ENCODE results near the gene COL25A1.

DNA sequence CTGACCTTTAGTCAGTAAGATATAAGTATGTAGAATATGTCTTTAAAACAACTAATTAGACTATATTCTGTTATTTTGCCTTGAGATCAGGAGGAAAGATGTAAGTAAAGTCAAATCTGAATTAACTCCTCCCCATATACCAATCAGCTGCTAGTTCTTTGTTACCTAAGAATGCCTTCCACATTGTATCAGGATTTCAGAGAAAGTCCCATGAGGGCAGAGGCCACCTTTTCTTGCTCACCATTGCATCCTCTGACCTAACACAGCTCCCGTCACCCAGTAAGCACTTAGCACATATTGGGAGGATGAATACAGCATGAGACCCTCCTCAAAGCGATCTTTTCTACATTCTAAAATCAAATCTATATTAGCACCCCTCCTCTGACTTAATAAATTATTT is 87.0 kb downstream of the COL25A1 start:
- TF ChIP-seq, protein P1, sequence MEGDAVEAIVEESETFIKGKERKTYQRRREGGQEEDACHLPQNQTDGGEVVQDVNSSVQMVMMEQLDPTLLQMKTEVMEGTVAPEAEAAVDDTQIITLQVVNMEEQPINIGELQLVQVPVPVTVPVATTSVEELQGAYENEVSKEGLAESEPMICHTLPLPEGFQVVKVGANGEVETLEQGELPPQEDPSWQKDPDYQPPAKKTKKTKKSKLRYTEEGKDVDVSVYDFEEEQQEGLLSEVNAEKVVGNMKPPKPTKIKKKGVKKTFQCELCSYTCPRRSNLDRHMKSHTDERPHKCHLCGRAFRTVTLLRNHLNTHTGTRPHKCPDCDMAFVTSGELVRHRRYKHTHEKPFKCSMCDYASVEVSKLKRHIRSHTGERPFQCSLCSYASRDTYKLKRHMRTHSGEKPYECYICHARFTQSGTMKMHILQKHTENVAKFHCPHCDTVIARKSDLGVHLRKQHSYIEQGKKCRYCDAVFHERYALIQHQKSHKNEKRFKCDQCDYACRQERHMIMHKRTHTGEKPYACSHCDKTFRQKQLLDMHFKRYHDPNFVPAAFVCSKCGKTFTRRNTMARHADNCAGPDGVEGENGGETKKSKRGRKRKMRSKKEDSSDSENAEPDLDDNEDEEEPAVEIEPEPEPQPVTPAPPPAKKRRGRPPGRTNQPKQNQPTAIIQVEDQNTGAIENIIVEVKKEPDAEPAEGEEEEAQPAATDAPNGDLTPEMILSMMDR (IDR thresholded peaks at IDR 0.05; ENCODE audit: low read depth, low read length, missing input control): no peak
- TF ChIP-seq GABPA (IDR thresholded peaks at IDR 0.05 in 1 of 2, conservative IDR thresholded peaks at IDR 0.05 in 1 of 2): no peak
- TF ChIP-seq TAF1 (conservative IDR thresholded peaks at IDR 0.05): no peak
- TF ChIP-seq JUND (IDR thresholded peaks at IDR 0.05): no peak
- no peak for TF ChIP-seq SP1 (IDR thresholded peaks at IDR 0.05)
